ENCODE results near the gene C6orf62.
A peak's percentile ranks its signal among the peaks of the same experiment; 100 is the strongest.
"Not testable (repeated sequence)": the region's sequence is repeated elsewhere in the genome, so short reads cannot be mapped to it uniquely, and the experiment has no call there.

C6orf62 gene

DNA sequence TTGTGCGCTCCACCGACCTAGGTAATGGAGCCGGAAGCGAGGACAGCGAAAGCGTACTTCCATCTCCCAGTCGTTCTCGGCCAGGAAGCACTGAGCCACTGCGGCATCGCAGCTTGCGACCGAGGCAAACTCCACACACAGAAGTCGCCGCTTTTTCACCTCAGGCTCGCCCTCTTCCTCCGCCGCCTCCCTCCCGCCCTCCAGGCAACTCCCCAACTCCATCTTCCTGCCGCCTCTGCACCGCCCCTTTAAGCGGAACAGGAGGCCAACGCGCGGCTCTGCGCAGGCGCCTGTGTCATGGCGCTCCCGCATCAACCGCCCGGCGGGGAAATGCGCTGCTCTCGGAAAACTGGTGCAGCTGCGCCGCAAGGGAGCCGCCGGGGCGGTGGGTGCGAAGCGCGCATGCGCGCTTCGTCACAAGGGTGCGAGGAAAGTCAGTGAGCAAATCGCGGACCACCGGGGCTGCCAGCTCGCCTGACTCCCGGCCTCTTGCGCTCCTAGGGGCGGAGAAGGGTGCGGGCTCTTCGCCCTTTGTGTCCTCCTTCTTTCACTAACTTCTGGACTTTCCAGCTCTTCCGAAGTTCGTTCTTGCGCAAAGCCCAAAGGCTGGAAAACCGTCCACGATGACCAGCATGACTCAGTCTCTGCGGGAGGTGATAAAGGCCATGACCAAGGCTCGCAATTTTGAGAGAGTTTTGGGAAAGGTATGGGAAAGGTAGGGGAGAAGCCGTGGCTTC, 52.1 kb downstream of the C6orf62 start, which contains the start of the genes ACOT13 and TDP2:
TSS of gene ACOT13 (plus strand) at position 437 of the 737 bp plus-strand sequence. CDS start at position 624, 187 bp downstream.
TSS of gene TDP2 (minus strand) at position 259 of the 737 bp plus-strand sequence. CDS start at position 222, 37 bp downstream.
- TF ChIP-seq, protein P1, sequence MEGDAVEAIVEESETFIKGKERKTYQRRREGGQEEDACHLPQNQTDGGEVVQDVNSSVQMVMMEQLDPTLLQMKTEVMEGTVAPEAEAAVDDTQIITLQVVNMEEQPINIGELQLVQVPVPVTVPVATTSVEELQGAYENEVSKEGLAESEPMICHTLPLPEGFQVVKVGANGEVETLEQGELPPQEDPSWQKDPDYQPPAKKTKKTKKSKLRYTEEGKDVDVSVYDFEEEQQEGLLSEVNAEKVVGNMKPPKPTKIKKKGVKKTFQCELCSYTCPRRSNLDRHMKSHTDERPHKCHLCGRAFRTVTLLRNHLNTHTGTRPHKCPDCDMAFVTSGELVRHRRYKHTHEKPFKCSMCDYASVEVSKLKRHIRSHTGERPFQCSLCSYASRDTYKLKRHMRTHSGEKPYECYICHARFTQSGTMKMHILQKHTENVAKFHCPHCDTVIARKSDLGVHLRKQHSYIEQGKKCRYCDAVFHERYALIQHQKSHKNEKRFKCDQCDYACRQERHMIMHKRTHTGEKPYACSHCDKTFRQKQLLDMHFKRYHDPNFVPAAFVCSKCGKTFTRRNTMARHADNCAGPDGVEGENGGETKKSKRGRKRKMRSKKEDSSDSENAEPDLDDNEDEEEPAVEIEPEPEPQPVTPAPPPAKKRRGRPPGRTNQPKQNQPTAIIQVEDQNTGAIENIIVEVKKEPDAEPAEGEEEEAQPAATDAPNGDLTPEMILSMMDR (IDR thresholded peaks at IDR 0.05; ENCODE audit: low read depth, low read length): peak; percentile 52
- DNase-seq (ENCODE audit: extremely low read depth, low read depth): peak; percentile 92

DNA sequence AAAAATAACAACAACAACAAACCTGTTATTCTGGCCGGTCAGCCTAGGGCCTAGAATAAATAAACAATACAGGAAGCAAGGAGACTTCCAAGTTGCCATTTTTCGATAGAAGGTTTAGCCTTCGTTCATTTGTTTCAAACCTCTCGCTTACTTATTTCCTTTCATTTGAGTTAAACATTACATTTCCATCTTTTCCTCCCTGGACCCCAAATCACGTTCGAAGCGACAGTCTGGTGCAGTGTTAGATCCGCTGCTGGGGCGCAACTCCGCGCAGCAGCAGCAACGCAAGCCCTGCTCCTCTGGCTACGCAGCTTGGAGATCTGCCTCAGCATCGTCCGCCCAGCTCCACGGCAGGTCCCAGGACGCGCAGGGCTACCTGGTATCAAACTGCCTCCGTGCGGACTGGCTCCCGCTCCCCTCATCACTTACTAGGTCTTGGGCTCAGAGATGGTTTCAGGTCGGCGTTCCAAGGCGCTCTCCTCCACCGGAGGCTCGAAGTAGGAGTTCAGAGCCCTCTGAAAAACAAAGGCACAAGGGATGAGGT, 52.8 kb downstream of the C6orf62 start:
- no peak for DNase-seq (ENCODE audit: extremely low read depth, low read depth)

DNA sequence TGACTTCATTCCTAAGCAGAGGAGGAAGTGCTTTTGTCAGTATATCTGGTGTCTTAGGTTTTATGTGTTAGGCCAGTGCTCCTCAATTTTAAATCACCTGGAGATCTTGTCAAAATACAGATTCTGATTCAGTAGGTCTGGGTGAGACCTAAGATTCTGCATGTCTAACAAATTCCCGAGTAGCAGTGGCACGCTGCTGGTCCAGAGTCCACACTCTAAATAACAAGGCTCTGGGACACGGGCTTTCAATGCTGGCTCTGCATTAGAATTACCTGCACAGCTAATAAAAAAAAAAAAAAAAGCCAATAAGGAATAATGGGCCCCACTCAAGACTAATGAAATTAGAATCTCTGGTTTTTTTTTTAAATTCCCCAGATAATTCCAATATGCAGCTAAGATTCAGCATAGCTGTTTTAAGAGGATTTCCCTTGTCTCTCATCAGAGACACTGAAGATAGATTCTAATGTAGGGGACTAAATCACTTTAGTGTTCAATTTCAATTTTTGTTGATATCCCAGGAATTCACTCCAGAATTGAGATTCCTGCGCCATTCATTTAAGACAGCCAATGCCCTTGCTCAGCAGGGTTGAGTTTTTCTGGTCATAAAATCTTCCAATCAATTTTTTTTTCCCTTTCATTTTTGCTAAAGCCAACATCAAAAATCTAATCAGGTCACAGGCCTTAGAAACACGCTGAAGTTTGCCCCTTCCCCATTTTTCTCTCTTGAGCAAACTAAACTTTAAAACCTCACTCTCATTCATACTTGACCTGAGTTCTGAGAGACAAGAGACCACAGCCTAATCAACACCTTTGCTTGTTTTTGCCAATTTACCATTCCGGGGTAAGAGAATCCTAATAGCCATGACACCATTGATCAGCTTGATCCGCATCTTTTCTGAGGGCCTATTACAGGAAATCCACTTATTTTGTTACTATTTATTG, 54.6 kb downstream of the C6orf62 start:
- no peak for DNase-seq (ENCODE audit: extremely low read depth, low read depth)
- TF ChIP-seq, protein P1 (IDR thresholded peaks at IDR 0.05; ENCODE audit: low read depth, low read length): no peak

More for the DNA sequence above, 52.8 kb downstream of the C6orf62 start:
- TF ChIP-seq, protein P1 (IDR thresholded peaks at IDR 0.05; ENCODE audit: low read depth, low read length): no peak

DNA sequence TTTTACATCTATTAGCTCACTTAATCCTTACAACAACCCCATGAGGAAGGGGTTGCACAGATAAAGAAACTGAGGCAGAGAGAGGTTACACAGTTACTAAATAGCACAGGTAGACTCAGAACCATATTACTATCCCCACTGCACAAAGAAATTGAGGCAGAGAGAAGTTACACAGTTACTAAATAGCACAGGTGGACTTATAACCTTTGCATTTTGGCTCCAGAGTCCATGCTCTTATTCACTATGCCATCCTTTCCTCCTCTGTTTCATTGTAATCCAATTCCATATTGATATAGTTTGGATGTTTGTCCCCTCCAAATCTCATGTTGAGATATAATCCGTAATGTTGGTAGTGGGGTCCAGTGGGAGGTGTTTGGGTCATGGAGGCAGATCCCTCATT, 55.8 kb downstream of the C6orf62 start:
- TF ChIP-seq, protein P1 (IDR thresholded peaks at IDR 0.05; ENCODE audit: low read depth, low read length): no peak
- no peak for DNase-seq (ENCODE audit: extremely low read depth, low read depth)

DNA sequence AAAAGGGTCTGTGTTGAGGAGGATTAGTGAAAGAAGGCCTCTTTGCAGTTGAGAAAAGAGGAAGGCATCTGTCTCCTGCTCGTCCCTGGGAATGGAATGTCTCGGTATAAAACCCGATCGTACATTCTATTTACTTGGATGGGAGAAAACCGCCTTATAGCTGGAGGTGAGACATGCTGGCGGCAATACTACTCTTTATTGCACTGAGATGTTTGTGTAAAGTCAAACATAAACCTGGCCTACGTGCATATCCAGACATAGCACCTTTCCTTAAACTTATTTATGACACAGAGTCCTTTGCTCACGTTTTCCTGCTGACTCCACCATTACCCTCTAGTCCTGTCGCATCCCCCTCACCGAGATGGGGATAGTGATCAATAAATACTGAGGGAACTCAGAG, 56.7 kb downstream of the C6orf62 start:
- no peak for DNase-seq (ENCODE audit: extremely low read depth, low read depth)
- TF ChIP-seq, protein P1 (IDR thresholded peaks at IDR 0.05; ENCODE audit: low read depth, low read length): no peak

DNA sequence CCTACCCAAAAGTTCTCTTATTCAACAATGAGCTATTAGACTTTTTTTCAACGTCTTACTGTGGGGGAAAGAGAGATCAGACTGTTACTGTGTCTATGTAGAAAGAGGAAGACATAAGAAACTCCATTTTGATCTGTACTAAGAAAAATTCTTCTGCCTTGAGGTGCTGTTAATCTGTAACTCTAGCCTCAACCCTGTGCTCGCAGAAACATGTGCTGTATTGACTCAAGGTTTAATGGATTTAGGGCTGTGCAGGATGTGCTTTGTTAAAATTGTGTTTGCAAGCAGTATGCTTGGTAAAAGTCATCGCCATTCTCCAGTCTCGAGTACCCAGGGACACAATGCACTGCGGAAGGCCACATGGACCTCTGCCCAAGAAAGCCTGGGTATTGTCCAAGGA, 57.2 kb downstream of the C6orf62 start:
- not testable (repeated sequence) for DNase-seq (ENCODE audit: extremely low read depth, low read depth)

DNA sequence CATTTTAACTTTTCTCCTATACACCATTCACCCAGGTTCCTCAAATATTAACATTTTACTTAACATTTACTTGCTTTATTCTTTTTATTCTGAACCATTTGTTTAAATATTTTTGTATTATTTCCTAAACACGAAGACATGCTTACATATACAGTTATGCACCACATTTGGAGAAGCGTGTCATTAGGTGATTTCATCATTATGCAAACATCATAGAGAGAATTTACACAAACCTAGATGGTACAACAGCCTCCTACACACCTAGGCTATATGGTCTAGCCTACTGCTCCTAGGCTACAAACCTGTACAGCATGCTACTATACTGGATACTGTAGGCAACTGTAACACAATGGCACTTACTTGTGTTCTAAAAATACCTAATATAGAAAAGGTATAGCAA, 58.8 kb downstream of the C6orf62 start:
- DNase-seq (ENCODE audit: extremely low read depth, low read depth): no peak
- TF ChIP-seq, protein P1 (IDR thresholded peaks at IDR 0.05; ENCODE audit: low read depth, low read length): no peak
